H1 (cell line): ENCODE measurements around the gene FKBP5. TPM values are rescaled to one million over a fixed set of nuclear protein-coding genes. Genes with fewer than 3 reads are reported as not detected.

Source experiments
- PHF8 ChIP-seq: fragments of 200-600 bp; sonication (generic); conservative IDR thresholded peaks from 2 replicates; pipeline ENCODE4 v1.7.1; 2012; ENCODE audit warnings: low read depth, mild to moderate bottlenecking, inconsistent platforms, low read length, moderate library complexity
- RNF2 ChIP-seq: fragments of 200-900, 300-1000 bp; sonication (generic); IDR thresholded peaks from 2 replicates; pipeline ENCODE4 v1.7.1; 2016; ENCODE audit warnings: borderline replicate concordance, low read depth, mild to moderate bottlenecking, antibody characterized with exemption, low read length; ENCODE audit not compliant: poor library complexity, severe bottlenecking; ENCODE audit errors: missing control alignments
- polyA plus RNA-seq, 7 experiments: library from polyadenylated mRNA; depleted of rRNA in 3 of 7; stranded (reverse) in 5 of 7; unstranded in 2 of 7; fragments of >200 nt in 5 of 7; fragments of 200-250 nt in 2 of 7; gene quantifications; 1 replicate in 5 of 7; 2 replicates in 1 of 7; 4 replicates in 1 of 7; pipeline versions ENCODE4 v1.2.1 to v1.2.3, GENCODE V29; 2011 to 2013; ENCODE audit warnings: missing spikeins in 2 of 7, mixed read lengths in 2 of 7
- total RNA-seq: library from RNA; stranded (reverse); fragmentation: NEBNext Ultra II Directional; extraction: Animal tissue kit (Norgen Biotek cat#: 25700); gene quantifications from 2 replicates; pipeline ENCODE4 v1.2.1, GENCODE V29; 2021

Gene FKBP5
- total and polyA plus RNA-seq, 2 of the 8 experiments (the other 6 are each of a cell fraction or from before 2014, with no cell fraction given) = 14.3 to 40.4 TPM

GRCh38 chr6:35601331-35602132 is 87.2 kb downstream of the FKBP5 start (continued):
- no peak for TF ChIP-seq RNF2
- no peak for TF ChIP-seq PHF8
